HepG2 (cell line): ENCODE data around the gene CRAT. TPM values are rescaled to one million over a fixed set of nuclear protein-coding genes. Genes with fewer than 3 reads are reported as not detected.

Source experiments
- BHLHE40 ChIP-seq: IDR thresholded peaks from 2 replicates; pipeline ENCODE4 v1.6.1; 2011; ENCODE audit warnings: low read length, improper control_type of control experiment
- HBP1 ChIP-seq: IDR thresholded peaks from 2 replicates; pipeline ENCODE4 v1.6.1; 2016; ENCODE audit warnings: low read depth, control low read depth
- IRF1 ChIP-seq: sonication (generic); formaldehyde crosslinking; IDR thresholded peaks from 2 replicates; pipeline ENCODE4 v1.4.0; 2020; ENCODE audit warnings: low read depth, mild to moderate bottlenecking, missing genetic modification reagents
- KDM3A ChIP-seq: IDR thresholded peaks from 2 replicates; pipeline ENCODE4 v1.6.1; 2018; ENCODE audit warnings: low read depth, missing compliant biosample characterization
- KLF16 ChIP-seq, 2 experiments: sonication (generic) in 1 of 2; formaldehyde crosslinking in 1 of 2; IDR thresholded peaks; 2 replicates each; pipeline versions ENCODE4 v1.6.1 to v1.8.0; 2016 to 2023; ENCODE audit warnings: missing genetic modification reagents in 2 of 2, missing compliant biosample characterization in 1 of 2
- NR1H2 ChIP-seq: sonication (generic); formaldehyde crosslinking; IDR thresholded peaks from 2 replicates; pipeline ENCODE4 v1.8.1; 2022; ENCODE audit warnings: low read depth, missing genetic modification reagents, borderline replicate concordance
- RBFOX2 ChIP-seq: fragments of 200-400 bp; formaldehyde crosslinking; IDR thresholded peaks from 2 replicates; pipeline ENCODE4 v1.6.1; 2017; ENCODE audit warnings: low read depth, mild to moderate bottlenecking, low read length
- RFXAP ChIP-seq: sonication (generic); formaldehyde crosslinking; IDR thresholded peaks from 2 replicates; pipeline ENCODE4 v1.4.0; 2020; ENCODE audit warnings: missing genetic modification reagents, borderline replicate concordance
- TFAP4 ChIP-seq: sonication (generic); IDR thresholded peaks from 2 replicates; pipeline ENCODE4 v1.6.1; 2016; ENCODE audit warnings: low read depth, borderline replicate concordance
- TOE1 ChIP-seq: sonication (generic); formaldehyde crosslinking; IDR thresholded peaks from 2 replicates; pipeline ENCODE4 v1.4.0; 2020; ENCODE audit warnings: mild to moderate bottlenecking, missing genetic modification reagents
- TP53 ChIP-seq: sonication (generic); formaldehyde crosslinking; conservative IDR thresholded peaks from 2 replicates; pipeline ENCODE4 v1.4.0; 2020; ENCODE audit warnings: missing genetic modification reagents
- ZC3H4 ChIP-seq: sonication (generic); formaldehyde crosslinking; IDR thresholded peaks from 2 replicates; pipeline ENCODE4 v1.4.0; 2020; ENCODE audit warnings: missing genetic modification reagents, borderline replicate concordance
- ZNF343 ChIP-seq: sonication (generic); formaldehyde crosslinking; IDR thresholded peaks from 2 replicates; pipeline ENCODE4 v1.4.0; 2020; ENCODE audit warnings: mild to moderate bottlenecking, missing genetic modification reagents
- ZNF510 ChIP-seq: sonication (generic); formaldehyde crosslinking; IDR thresholded peaks from 2 replicates; pipeline ENCODE4 v1.4.0; 2020; ENCODE audit warnings: low read depth, mild to moderate bottlenecking, missing genetic modification reagents
- ZNF646 ChIP-seq: sonication (generic); formaldehyde crosslinking; IDR thresholded peaks from 2 replicates; pipeline ENCODE4 v1.9.0; 2021; ENCODE audit warnings: mild to moderate bottlenecking, missing genetic modification reagents
- ZNF720 ChIP-seq: sonication (generic); formaldehyde crosslinking; IDR thresholded peaks from 2 replicates; pipeline ENCODE4 v1.4.0; 2020; ENCODE audit warnings: missing genetic modification reagents
- ZNF83 ChIP-seq: sonication (generic); formaldehyde crosslinking; IDR thresholded peaks from 2 replicates; pipeline ENCODE4 v1.4.0; 2020; ENCODE audit warnings: missing genetic modification reagents, mild to moderate bottlenecking, borderline replicate concordance
- ZSCAN25 ChIP-seq: sonication (generic); formaldehyde crosslinking; IDR thresholded peaks from 2 replicates; pipeline ENCODE4 v1.8.0; 2022; ENCODE audit warnings: mild to moderate bottlenecking, missing genetic modification reagents
- polyA plus RNA-seq, 8 experiments: library from polyadenylated mRNA; depleted of rRNA in 3 of 8; stranded (reverse) in 7 of 8; unstranded in 1 of 8; fragments of >200 nt; fragmentation: Illumina TruSeq in 4 of 8; extraction: Trizol in 4 of 8; gene quantifications; 2 replicates each; pipeline versions ENCODE4 v1.2.1 to v1.2.3, GENCODE V29; 2011 to 2016; ENCODE audit warnings: low read depth in 4 of 8, missing spikeins in 1 of 8, mixed read lengths in 1 of 8; ENCODE audit not compliant: insufficient read depth in 1 of 8
- total RNA-seq, 5 experiments: library from RNA; depleted of rRNA; stranded (reverse); fragments of >200 nt; fragmentation: Illumina TruSeq; extraction: Trizol; gene quantifications; 2 replicates each; pipeline ENCODE4 v1.2.3, GENCODE V29; 2016; ENCODE audit warnings: low read depth in 1 of 5

The CRAT gene
- total and polyA plus RNA-seq, 2 of the 13 experiments (the other 11 are each of a cell fraction or from before 2014, with no cell fraction given): 26.1 to 26.6 TPM

- TF ChIP-seq TFAP4 (no peak), HBP1 (CRISPR knock-in tag) (no peak), TOE1 (no peak), NR1H2 (no peak), RBFOX2 (no peak), ZNF720 (CRISPR knock-in tag) (no peak), ZNF343 (CRISPR knock-in tag) (no peak), RFXAP (CRISPR knock-in tag) (0 out of 2 replicates have a peak, but pooled peaks have one; percentile 7), ZNF510 (CRISPR knock-in tag) (no peak), ZC3H4 (CRISPR knock-in tag) (0 out of 2 replicates have a peak, but pooled peaks have one; percentile 24), BHLHE40 (no peak), KDM3A (CRISPR knock-in tag) (peak; percentile 62; the same call in 1 of the 2 replicates), TP53 (no peak), ZSCAN25 (peak; percentile 63; the same call in 1 of the 2 replicates), IRF1 (CRISPR knock-in tag) (0 out of 2 replicates have a peak, but pooled peaks have one; percentile 40), ZNF646 (CRISPR knock-in tag) (no peak), KLF16 (CRISPR knock-in tag; IDR thresholded peaks at IDR 0.05) (0 out of 4 replicates have a peak, but pooled peaks of 1 of the 2 experiments have one; percentile 38), ZNF83 (0 out of 2 replicates have a peak, but pooled peaks have one; percentile 59)
These were observed 28.8 kb upstream of the CRAT start (continued) for GRCh38 chr9:129139233-129139992.
